ENCODE measurements around the gene UBE2E3.
"Not testable (repeated sequence)": the region's sequence is repeated elsewhere in the genome, so short reads cannot be mapped to it uniquely, and the experiment has no call there.

Gene UBE2E3

DNA sequence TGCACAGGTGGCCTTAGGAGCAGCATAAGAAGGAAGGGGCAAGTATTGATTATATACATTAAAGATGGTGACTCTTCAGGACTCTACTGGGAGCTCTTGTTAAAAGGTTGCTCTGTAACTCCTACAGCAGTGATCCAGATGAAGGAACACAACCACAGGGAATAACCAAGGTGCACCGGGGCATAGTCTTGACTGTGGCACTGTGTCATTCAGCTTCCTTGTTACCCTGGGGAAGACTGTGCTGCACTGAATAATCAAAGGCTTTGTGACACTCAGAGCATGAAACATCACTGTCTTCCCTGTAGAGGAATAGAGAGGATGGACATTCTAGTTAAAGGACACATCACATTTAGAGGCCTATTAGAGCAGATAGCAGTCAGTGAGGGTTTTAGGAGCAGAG lies 105.3 kb downstream of the UBE2E3 start:
- DNase-seq, result no peak

GRCh38 chr2:181091920-181092319 lies 111.5 kb downstream of the UBE2E3 start:
- not testable (repeated sequence) for DNase-seq

DNA sequence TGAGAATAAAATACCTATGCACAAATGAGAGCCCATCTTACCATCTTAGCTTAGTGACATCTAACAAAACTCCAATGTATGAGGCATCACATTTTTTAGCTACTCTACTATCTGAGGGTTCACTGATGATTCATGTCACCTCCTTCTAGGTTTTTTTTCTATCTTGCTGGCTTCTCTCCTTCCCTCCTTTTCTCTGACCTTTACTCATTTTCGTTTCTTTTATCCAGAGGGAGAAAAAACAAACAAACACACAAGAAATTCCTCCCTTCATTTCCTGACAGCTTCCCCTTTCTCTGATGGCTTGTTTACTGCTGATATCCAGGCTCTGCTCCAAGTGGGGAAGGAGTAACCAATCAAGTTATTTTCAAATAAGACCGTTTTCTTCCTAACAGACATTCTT lies 115.1 kb downstream of the UBE2E3 start:
- no peak for DNase-seq

DNA sequence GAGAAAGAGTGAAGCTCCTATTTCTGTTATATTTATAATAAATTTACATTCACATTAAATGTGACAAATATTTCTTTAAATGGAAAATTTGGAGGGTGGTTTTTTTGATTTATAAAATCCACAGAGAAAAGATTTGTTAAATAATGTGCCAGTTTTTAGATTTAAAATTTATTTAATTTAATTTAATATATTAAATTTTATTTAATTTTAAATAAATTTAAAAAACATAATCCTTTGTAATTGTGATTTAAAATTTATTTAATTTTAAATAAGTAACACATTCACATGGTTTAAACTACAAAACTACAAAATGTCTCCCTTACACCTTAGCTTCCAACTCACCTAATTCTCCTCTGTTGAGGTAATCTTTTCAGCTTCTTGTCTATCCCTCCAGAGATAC lies 123.3 kb downstream of the UBE2E3 start:
- no peak for DNase-seq

- DNase-seq, result no peak
Observed at GRCh38 chr2:181104512-181105115, 124.2 kb downstream of the UBE2E3 start.

GRCh38 chr2:181105562-181105961 lies 125.2 kb downstream of the UBE2E3 start:
- DNase-seq, result no peak

GRCh38 chr2:181106229-181106628 lies 125.8 kb downstream of the UBE2E3 start:
- DNase-seq, result no peak

GRCh38 chr2:181106789-181107627 lies 126.6 kb downstream of the UBE2E3 start:
- peak; percentile 22 for DNase-seq

DNA sequence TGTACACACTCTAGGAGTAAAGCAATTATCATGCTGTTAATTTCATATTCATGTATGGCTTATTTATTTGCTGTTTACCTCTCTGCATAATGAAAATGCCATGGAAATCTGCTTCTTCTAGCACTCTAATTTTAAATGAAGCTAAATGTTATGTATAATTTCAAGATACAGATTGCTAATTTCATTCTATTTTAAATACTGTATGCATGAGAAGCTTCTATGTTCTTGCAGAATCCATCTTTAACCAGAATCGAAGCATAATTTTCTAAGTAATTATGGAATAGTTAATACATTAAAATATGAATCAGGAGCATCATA lies 127.2 kb downstream of the UBE2E3 start:
- DNase-seq, result no peak

DNA sequence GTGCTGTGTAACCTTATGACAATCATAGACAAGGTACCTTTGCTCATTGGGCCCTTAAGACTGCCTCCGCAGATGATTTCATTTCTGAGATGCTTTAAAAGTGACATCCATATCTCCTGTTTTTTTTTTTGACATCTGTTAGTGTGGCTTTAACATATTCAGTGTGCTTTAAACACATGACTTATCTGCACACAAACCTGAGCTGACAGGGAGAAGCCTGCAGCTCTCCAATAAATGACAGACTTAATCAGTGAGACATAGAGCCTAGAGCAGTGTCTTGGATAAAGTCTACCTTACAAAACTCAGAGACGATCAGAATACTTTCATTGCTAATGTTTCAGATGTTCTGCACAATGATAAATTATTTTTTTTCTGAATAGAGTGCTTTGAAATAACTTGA lies 130.7 kb downstream of the UBE2E3 start:
- DNase-seq, result no peak

GRCh38 chr2:181112916-181113315 lies 132.5 kb downstream of the UBE2E3 start:
- DNase-seq, result no peak

Measured in activated naive CD4-positive, alpha-beta T cell treated with Interleukin-2 at 50 U/mL for 16 hours (primary cell).